Loucy (cell line): Measurements from ENCODE around the gene ENDOG.

ENCODE experiments used
- CTCF ChIP-seq: fragments of 200-600 bp; sonication (generic); conservative IDR thresholded peaks from 2 replicates; pipeline ENCODE4 v1.5.1; 2014; ENCODE audit warnings: mild to moderate bottlenecking, antibody characterized with exemption, low read length
- EZH2phosphoT487 ChIP-seq: fragments of 200-600 bp; IDR thresholded peaks from 2 replicates; pipeline ENCODE4 v1.6.1; 2018; ENCODE audit warnings: antibody characterized with exemption, mild to moderate bottlenecking, moderate library complexity, borderline replicate concordance

GRCh38 chr9:128819716-128820664, 1.7 kb downstream of the ENDOG start:
- no peak for TF ChIP-seq CTCF
- TF ChIP-seq EZH2phosphoT487 = no peak
